MM.1S (cell line): ENCODE measurements around the gene SZT2.

ENCODE experiments used
- DNase-seq: peaks from one replicate; pipeline ENCODE4 v3.0.0-alpha.2; 2015
- H2AFZ ChIP-seq: fragments of 300-600 bp; sonication (generic); 2 replicates; pipeline ENCODE4 v1.6.0; 2016; ENCODE audit warnings: antibody characterized with exemption, low read length
- H3F3A ChIP-seq: fragments of 300-600 bp; sonication (generic); 2 replicates; pipeline ENCODE4 v1.6.1; 2016; ENCODE audit warnings: mild to moderate bottlenecking, antibody characterized with exemption, low read length, moderate library complexity, mixed read lengths; ENCODE audit not compliant: insufficient read depth
- H3K27ac ChIP-seq: fragments of 300-600 bp; sonication (generic); 2 replicates; pipeline ENCODE4 v1.5.1; 2016; ENCODE audit warnings: mild to moderate bottlenecking, low read length
- H3K27me3 ChIP-seq: fragments of 300-600 bp; sonication (generic); replicated peaks from 2 replicates; pipeline ENCODE4 v1.6.0; 2016; ENCODE audit warnings: low read length; ENCODE audit not compliant: insufficient read depth
- H3K36me3 ChIP-seq: fragments of 300-600 bp; sonication (generic); replicated peaks from 2 replicates; pipeline ENCODE4 v1.6.1; 2016; ENCODE audit warnings: mild to moderate bottlenecking, low read length, mixed read lengths; ENCODE audit not compliant: insufficient read depth
- H3K4me1 ChIP-seq: fragments of 300-600 bp; sonication (generic); 2 replicates; pipeline ENCODE4 v1.6.1; 2016; ENCODE audit warnings: low read length, mixed read lengths
- H3K4me2 ChIP-seq: fragments of 300-600 bp; sonication (generic); 2 replicates; pipeline ENCODE4 v1.6.0; 2016; ENCODE audit warnings: low read depth, low read length
- H3K4me3 ChIP-seq: fragments of 300-600 bp; sonication (generic); 2 replicates; pipeline ENCODE4 v1.5.1; 2016; ENCODE audit warnings: low read length, mixed read lengths
- H3K79me2 ChIP-seq: fragments of 300-600 bp; sonication (generic); 2 replicates; pipeline ENCODE4 v1.6.1; 2016; ENCODE audit warnings: mixed run types, low read length, mixed read lengths
- H3K9ac ChIP-seq: fragments of 300-600 bp; sonication (generic); 2 replicates; pipeline ENCODE4 v1.6.1; 2016; ENCODE audit warnings: low read length, mixed read lengths
- H3K9me2 ChIP-seq: fragments of 300-600 bp; sonication (generic); replicated peaks from 2 replicates; pipeline ENCODE4 v1.6.1; 2016; ENCODE audit warnings: mild to moderate bottlenecking, low read length, mixed read lengths; ENCODE audit not compliant: insufficient read depth
- H3K9me3 ChIP-seq: fragments of 300-600 bp; sonication (generic); replicated peaks from 2 replicates; pipeline ENCODE4 v1.6.1; 2016; ENCODE audit warnings: mild to moderate bottlenecking, low read length, mixed read lengths; ENCODE audit not compliant: insufficient read depth
- H4K20me1 ChIP-seq: fragments of 300-600 bp; sonication (generic); 2 replicates; pipeline ENCODE4 v1.6.1; 2016; ENCODE audit warnings: mild to moderate bottlenecking, low read length, moderate library complexity, mixed read lengths; ENCODE audit not compliant: insufficient read depth
- CTCF ChIP-seq: fragments of 300-600 bp; sonication (generic); IDR thresholded peaks from 2 replicates; pipeline ENCODE4 v1.5.1; 2016; ENCODE audit warnings: antibody characterized with exemption, low read length, mixed read lengths
- EZH2 ChIP-seq: fragments of 300-600 bp; sonication (generic); optimal IDR thresholded peaks from 2 replicates; pipeline ENCODE3; 2017; ENCODE audit warnings: low read depth, mild to moderate bottlenecking, antibody characterized with exemption, low read length, mixed read lengths
- EZH2phosphoT487 ChIP-seq: fragments of 300-600 bp; sonication (generic); IDR thresholded peaks from 2 replicates; pipeline ENCODE4 v1.6.1; 2018; ENCODE audit warnings: antibody characterized with exemption, low read length

The SZT2 gene

GRCh38 chr1:43372172-43372571 lies 17.5 kb upstream of the SZT2 start:
- Histone ChIP-seq H3K36me3 (no peaks in the 10 kb centered on the region), H3F3A (peaks cover 6% of the 10 kb centered on the region; the same call in 1 of the 2 replicates), H3K4me2 (no peak overlapping the region), H3K27me3 (no peaks in the 10 kb centered on the region), H3K9ac (no peak overlapping the region), H3K4me3 (no peak overlapping the region), H4K20me1 (no peaks in the 10 kb centered on the region), H3K9me3 (no peaks in the 10 kb centered on the region), H3K9me2 (no peaks in the 10 kb centered on the region), H2AFZ (no peak overlapping the region), H3K79me2 (peaks cover 11% of the 10 kb centered on the region), H3K27ac (no peak overlapping the region), H3K4me1 (peaks cover 4% of the 10 kb centered on the region; the same call in 1 of the 2 replicates)
- TF ChIP-seq CTCF (no peak), EZH2phosphoT487 (no peak), EZH2 (no peak)
- no peak for DNase-seq

- H3K4me3 ChIP-seq, result no peak overlapping the region
- no peaks in the 10 kb centered on the region for H4K20me1 ChIP-seq
- H3K9ac ChIP-seq, result no peak overlapping the region
- DNase-seq, result no peak
- TF ChIP-seq EZH2phosphoT487, result no peak
- TF ChIP-seq CTCF, result no peak
- TF ChIP-seq EZH2, result no peak
- H3K79me2 ChIP-seq, result peaks cover 5% of the 10 kb centered on the region
- H3K27ac ChIP-seq, result no peak overlapping the region
- no peaks in the 10 kb centered on the region for H3K9me2 ChIP-seq
- H3K4me2 ChIP-seq, result no peak overlapping the region
- H3K36me3 ChIP-seq, result no peaks in the 10 kb centered on the region
- peaks cover 4% of the 10 kb centered on the region; the same call in 1 of the 2 replicates for H3K4me1 ChIP-seq
- peaks cover 4% of the 10 kb centered on the region; the same call in 1 of the 2 replicates for H3F3A ChIP-seq
- H2AFZ ChIP-seq, result no peak overlapping the region
- no peaks in the 10 kb centered on the region for H3K27me3 ChIP-seq
- H3K9me3 ChIP-seq, result no peaks in the 10 kb centered on the region
Observed at GRCh38 chr1:43373066-43373940, 16.4 kb upstream of the SZT2 start.

- Histone ChIP-seq H3K36me3 (no peaks in the 10 kb centered on the region), H3K27me3 (no peaks in the 10 kb centered on the region), H3K9me2 (no peaks in the 10 kb centered on the region), H3K79me2 (no peaks in the 10 kb centered on the region), H3K27ac (no peak overlapping the region), H3K4me2 (no peak overlapping the region), H2AFZ (no peak overlapping the region), H3F3A (no peaks in the 10 kb centered on the region), H3K9ac (no peak overlapping the region), H3K4me1 (no peaks in the 10 kb centered on the region), H3K9me3 (no peaks in the 10 kb centered on the region), H4K20me1 (no peaks in the 10 kb centered on the region), H3K4me3 (no peak overlapping the region)
- no peak for DNase-seq
- TF ChIP-seq EZH2 (no peak), EZH2phosphoT487 (no peak), CTCF (no peak)
Observed at GRCh38 chr1:43376723-43377235, 12.9 kb upstream of the SZT2 start.
